GM12878 (cell line): ENCODE data around the gene ERLEC1. TPM values are rescaled to one million over a fixed set of nuclear protein-coding genes. Genes with fewer than 3 reads are reported as not detected.

Source experiments
- ASH2L ChIP-seq: fragments of 300-600, 200-600 bp; sonication (generic); IDR thresholded peaks from 2 replicates; pipeline ENCODE4 v1.6.1; 2017; ENCODE audit warnings: low read depth, mild to moderate bottlenecking, borderline replicate concordance
- BACH1 ChIP-seq: fragments of 450-650 bp; IDR thresholded peaks from 2 replicates; pipeline ENCODE4 v1.6.1; 2017; ENCODE audit warnings: mild to moderate bottlenecking, borderline replicate concordance
- CBX3 ChIP-seq: fragments of 200-600 bp; sonication (generic); IDR thresholded peaks from 2 replicates; pipeline ENCODE4 v1.6.1; 2016; ENCODE audit warnings: low read depth, borderline replicate concordance
- CREB1 ChIP-seq: IDR thresholded peaks from 2 replicates; pipeline ENCODE4 v1.6.1; 2012; ENCODE audit warnings: low read depth, mild to moderate bottlenecking, inconsistent platforms
- CREM ChIP-seq: IDR thresholded peaks from 2 replicates; pipeline ENCODE4 v1.6.1; 2014; ENCODE audit warnings: antibody characterized with exemption, low read depth
- DPF2 ChIP-seq: fragments of 450-650 bp; IDR thresholded peaks from 2 replicates; pipeline ENCODE4 v1.6.1; 2017; ENCODE audit warnings: mild to moderate bottlenecking
- FOXM1 ChIP-seq: IDR thresholded peaks from 2 replicates; pipeline ENCODE4 v1.6.1; 2012; ENCODE audit warnings: low read depth, mild to moderate bottlenecking, inconsistent platforms, low read length, moderate library complexity
- GATAD2B ChIP-seq: fragments of 450-650 bp; conservative IDR thresholded peaks from 2 replicates; pipeline ENCODE4 v1.6.1; 2017; ENCODE audit warnings: low read depth, mild to moderate bottlenecking, moderate library complexity
- HDAC2 ChIP-seq: fragments of 200-600 bp; sonication (generic); IDR thresholded peaks from 2 replicates; pipeline ENCODE4 v1.6.1; 2017
- MXI1 ChIP-seq: fragments of 150-350 bp; IDR thresholded peaks from 2 replicates; pipeline ENCODE4 v1.6.1; 2011; ENCODE audit warnings: low read depth, mild to moderate bottlenecking, inconsistent platforms, low read length, improper control_type of control experiment
- NFYB ChIP-seq: IDR thresholded peaks from 2 replicates; pipeline ENCODE4 v1.6.1; 2011; ENCODE audit warnings: low read depth, mild to moderate bottlenecking, low read length, improper control_type of control experiment, moderate library complexity; ENCODE audit not compliant: insufficient read depth
- POLR2AphosphoS5 ChIP-seq: IDR thresholded peaks from 2 replicates; pipeline ENCODE4 v1.6.1; 2011; ENCODE audit warnings: mild to moderate bottlenecking, low read length, inconsistent platforms
- RBBP5 ChIP-seq: fragments of 200-600 bp; sonication (generic); conservative IDR thresholded peaks from 2 replicates; pipeline ENCODE4 v1.6.1; 2016
- SMARCA5 ChIP-seq: fragments of 450-650 bp; IDR thresholded peaks from 2 replicates; pipeline ENCODE4 v1.6.1; 2017; ENCODE audit warnings: mild to moderate bottlenecking
- SMC3 ChIP-seq: IDR thresholded peaks from 2 replicates; pipeline ENCODE4 v1.6.1; 2011; ENCODE audit warnings: low read length, improper control_type of control experiment, borderline replicate concordance
- SREBF2 ChIP-seq: IDR thresholded peaks from 2 replicates; pipeline ENCODE4 v1.6.1; 2012; ENCODE audit warnings: mild to moderate bottlenecking, low read length
- SRF ChIP-seq, 2 experiments: IDR thresholded peaks; 2 replicates each; pipeline ENCODE4 v1.6.1; 2011; ENCODE audit warnings: low read depth in 2 of 2, low read length in 2 of 2, mild to moderate bottlenecking in 1 of 2, moderate library complexity in 1 of 2
- SUPT20H ChIP-seq: IDR thresholded peaks from 2 replicates; pipeline ENCODE4 v1.6.1; 2011; ENCODE audit warnings: low read depth, mild to moderate bottlenecking, low read length, moderate library complexity, borderline replicate concordance; ENCODE audit not compliant: control insufficient read depth
- TCF3 ChIP-seq: IDR thresholded peaks from 2 replicates; pipeline ENCODE4 v1.6.1; 2012; ENCODE audit warnings: low read depth, mild to moderate bottlenecking, low read length, borderline replicate concordance; ENCODE audit not compliant: insufficient read depth
- YY1 ChIP-seq: IDR thresholded peaks from 2 replicates; pipeline ENCODE4 v1.6.1; 2011; ENCODE audit warnings: low read depth, mild to moderate bottlenecking, low read length
- ZSCAN29 ChIP-seq: fragments of 450-650 bp; IDR thresholded peaks from 2 replicates; pipeline ENCODE4 v1.6.1; 2017; ENCODE audit warnings: mild to moderate bottlenecking, moderate library complexity
- polyA plus RNA-seq, 11 experiments: library from polyadenylated mRNA; depleted of rRNA in 4 of 11; unstranded in 6 of 11; stranded (reverse) in 5 of 11; fragments of >200 nt; fragmentation: Nextera tagmentation in 4 of 11; fragmentation: Illumina TruSeq in 1 of 11; extraction: Ambion mirVana in 4 of 11; extraction: Trizol in 1 of 11; gene quantifications; 1 replicate in 1 of 11; 2 replicates in 10 of 11; pipeline versions ENCODE4 v1.2.1 to v1.2.3, GENCODE V29; 2011 to 2016; ENCODE audit warnings: inconsistent platforms in 2 of 11, missing spikeins in 2 of 11, low read depth in 1 of 11
- total RNA-seq, 4 experiments: library from RNA; depleted of rRNA in 3 of 4; stranded (reverse); fragments of >200 nt in 3 of 4; fragmentation: Illumina TruSeq in 1 of 4; extraction: Trizol in 1 of 4; gene quantifications; 2 replicates each; pipeline versions ENCODE4 v1.2.1 to v1.2.3, GENCODE V29; 2013 to 2021
- TF ChIP-seq, protein P1 (sequence below): fragments of 450-650 bp; formaldehyde crosslinking; IDR thresholded peaks from 2 replicates; pipeline ENCODE4 v1.5.0; 2022; ENCODE audit warnings: mild to moderate bottlenecking, missing genetic modification characterization
- TF ChIP-seq, protein P2 (sequence below): fragments of 450-650 bp; IDR thresholded peaks from 2 replicates; pipeline ENCODE4 v1.6.1; 2016; ENCODE audit warnings: mild to moderate bottlenecking
- TF ChIP-seq, protein P3 (sequence below): fragments of 450-650 bp; IDR thresholded peaks from 2 replicates; pipeline ENCODE4 v1.6.1; 2017; ENCODE audit warnings: antibody characterized with exemption, mild to moderate bottlenecking, moderate library complexity

The ERLEC1 gene
- total and polyA plus RNA-seq, 10 of the 15 experiments (the other 5 are each of a cell fraction or from before 2014, with no cell fraction given): 14.1 to 52.2 (median 30.0) TPM

DNA sequence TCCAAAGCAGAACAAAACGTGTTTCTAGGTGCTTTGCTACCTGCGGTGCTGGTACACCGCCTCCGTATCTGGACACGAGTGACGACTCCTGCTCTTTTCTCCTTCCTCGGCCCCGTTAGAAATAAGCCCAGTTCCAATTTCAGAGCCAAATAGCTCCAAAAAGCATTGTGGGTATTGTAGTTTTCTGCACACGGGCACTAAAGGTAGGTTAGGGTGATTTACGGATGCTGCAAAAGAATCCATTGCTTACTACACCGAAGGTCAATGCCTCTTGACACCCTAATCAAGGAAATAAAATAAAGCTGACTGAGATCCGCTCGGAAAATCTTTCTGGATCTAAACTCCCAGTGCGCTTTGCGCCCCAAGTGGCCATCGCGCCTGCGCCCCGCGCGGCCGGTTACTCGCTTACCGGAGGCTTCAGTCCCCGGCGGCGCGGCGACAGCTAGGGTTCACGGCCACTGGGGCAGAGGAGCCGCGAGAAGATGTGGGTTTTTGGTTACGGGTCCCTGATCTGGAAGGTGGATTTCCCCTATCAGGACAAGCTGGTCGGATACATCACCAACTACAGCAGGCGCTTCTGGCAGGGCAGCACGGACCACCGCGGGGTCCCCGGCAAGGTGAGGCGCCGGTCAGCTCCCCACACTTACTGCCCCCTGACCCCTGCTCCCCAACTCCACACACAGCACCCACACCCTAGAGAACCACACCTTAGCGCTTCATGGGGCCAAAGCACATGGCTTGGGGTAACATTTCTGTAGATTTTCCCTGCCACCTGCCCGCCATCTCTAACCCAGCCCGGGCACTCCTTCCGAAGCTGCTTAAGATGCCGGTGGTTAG, 19.2 kb upstream of the ERLEC1 start, which contains the start of gene CHAC2 (continued):
- TF ChIP-seq, protein P1, sequence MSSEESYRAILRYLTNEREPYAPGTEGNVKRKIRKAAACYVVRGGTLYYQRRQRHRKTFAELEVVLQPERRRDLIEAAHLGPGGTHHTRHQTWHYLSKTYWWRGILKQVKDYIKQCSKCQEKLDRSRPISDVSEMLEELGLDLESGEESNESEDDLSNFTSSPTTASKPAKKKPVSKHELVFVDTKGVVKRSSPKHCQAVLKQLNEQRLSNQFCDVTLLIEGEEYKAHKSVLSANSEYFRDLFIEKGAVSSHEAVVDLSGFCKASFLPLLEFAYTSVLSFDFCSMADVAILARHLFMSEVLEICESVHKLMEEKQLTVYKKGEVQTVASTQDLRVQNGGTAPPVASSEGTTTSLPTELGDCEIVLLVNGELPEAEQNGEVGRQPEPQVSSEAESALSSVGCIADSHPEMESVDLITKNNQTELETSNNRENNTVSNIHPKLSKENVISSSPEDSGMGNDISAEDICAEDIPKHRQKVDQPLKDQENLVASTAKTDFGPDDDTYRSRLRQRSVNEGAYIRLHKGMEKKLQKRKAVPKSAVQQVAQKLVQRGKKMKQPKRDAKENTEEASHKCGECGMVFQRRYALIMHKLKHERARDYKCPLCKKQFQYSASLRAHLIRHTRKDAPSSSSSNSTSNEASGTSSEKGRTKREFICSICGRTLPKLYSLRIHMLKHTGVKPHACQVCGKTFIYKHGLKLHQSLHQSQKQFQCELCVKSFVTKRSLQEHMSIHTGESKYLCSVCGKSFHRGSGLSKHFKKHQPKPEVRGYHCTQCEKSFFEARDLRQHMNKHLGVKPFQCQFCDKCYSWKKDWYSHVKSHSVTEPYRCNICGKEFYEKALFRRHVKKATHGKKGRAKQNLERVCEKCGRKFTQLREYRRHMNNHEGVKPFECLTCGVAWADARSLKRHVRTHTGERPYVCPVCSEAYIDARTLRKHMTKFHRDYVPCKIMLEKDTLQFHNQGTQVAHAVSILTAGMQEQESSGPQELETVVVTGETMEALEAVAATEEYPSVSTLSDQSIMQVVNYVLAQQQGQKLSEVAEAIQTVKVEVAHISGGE (CRISPR knock-in tag): no peak
- TF ChIP-seq HDAC2 (no peak), GATAD2B (no peak), SRF (IDR thresholded peaks at IDR 0.05; ENCODE audit: low read depth in 2 of 2, low read length in 2 of 2) (no peak), MXI1 (no peak; the same call in 1 of the 2 replicates), FOXM1 (peak; percentile 11; the same call in 1 of the 2 replicates), SMARCA5 (no peak), BACH1 (no peak), RBBP5 (no peak), SREBF2 (no peak), CBX3 (no peak), ASH2L (peak; percentile 55; the same call in 1 of the 2 replicates), ZSCAN29 (no peak), YY1 (peak; percentile 79; the same call in 1 of the 2 replicates), SUPT20H (no peak), CREM (peak; percentile 46; the same call in 1 of the 2 replicates), CREB1 (peak; percentile 58), DPF2 (0 out of 2 replicates have a peak, but pooled peaks have one; percentile 42), SMC3 (no peak), NFYB (peak; percentile 23; the same call in 1 of the 2 replicates), TCF3 (no peak), POLR2AphosphoS5 (peak; percentile 94)
- TF ChIP-seq, protein P2, sequence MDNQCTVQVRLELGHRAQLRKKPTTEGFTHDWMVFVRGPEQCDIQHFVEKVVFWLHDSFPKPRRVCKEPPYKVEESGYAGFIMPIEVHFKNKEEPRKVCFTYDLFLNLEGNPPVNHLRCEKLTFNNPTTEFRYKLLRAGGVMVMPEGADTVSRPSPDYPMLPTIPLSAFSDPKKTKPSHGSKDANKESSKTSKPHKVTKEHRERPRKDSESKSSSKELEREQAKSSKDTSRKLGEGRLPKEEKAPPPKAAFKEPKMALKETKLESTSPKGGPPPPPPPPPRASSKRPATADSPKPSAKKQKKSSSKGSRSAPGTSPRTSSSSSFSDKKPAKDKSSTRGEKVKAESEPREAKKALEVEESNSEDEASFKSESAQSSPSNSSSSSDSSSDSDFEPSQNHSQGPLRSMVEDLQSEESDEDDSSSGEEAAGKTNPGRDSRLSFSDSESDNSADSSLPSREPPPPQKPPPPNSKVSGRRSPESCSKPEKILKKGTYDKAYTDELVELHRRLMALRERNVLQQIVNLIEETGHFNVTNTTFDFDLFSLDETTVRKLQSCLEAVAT: no peak; the same call in 1 of the 2 replicates
- TF ChIP-seq, protein P3, sequence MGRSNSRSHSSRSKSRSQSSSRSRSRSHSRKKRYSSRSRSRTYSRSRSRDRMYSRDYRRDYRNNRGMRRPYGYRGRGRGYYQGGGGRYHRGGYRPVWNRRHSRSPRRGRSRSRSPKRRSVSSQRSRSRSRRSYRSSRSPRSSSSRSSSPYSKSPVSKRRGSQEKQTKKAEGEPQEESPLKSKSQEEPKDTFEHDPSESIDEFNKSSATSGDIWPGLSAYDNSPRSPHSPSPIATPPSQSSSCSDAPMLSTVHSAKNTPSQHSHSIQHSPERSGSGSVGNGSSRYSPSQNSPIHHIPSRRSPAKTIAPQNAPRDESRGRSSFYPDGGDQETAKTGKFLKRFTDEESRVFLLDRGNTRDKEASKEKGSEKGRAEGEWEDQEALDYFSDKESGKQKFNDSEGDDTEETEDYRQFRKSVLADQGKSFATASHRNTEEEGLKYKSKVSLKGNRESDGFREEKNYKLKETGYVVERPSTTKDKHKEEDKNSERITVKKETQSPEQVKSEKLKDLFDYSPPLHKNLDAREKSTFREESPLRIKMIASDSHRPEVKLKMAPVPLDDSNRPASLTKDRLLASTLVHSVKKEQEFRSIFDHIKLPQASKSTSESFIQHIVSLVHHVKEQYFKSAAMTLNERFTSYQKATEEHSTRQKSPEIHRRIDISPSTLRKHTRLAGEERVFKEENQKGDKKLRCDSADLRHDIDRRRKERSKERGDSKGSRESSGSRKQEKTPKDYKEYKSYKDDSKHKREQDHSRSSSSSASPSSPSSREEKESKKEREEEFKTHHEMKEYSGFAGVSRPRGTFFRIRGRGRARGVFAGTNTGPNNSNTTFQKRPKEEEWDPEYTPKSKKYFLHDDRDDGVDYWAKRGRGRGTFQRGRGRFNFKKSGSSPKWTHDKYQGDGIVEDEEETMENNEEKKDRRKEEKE: no peak
